GM18507 (cell line): Measurements from ENCODE around the gene MICAL3.

Source experiments
- DNase-seq: peaks from one replicate; pipeline ENCODE4 v3.0.0; 2011; ENCODE audit warnings: low read depth; ENCODE audit not compliant: insufficient read length; ENCODE audit errors: extremely low spot score
- FAIRE-seq: peaks from 2 replicates; lab custom pipeline; 2011; peaks lifted over from hg19 to GRCh38; lab: Jason Lieb, UNC

Gene MICAL3

DNA sequence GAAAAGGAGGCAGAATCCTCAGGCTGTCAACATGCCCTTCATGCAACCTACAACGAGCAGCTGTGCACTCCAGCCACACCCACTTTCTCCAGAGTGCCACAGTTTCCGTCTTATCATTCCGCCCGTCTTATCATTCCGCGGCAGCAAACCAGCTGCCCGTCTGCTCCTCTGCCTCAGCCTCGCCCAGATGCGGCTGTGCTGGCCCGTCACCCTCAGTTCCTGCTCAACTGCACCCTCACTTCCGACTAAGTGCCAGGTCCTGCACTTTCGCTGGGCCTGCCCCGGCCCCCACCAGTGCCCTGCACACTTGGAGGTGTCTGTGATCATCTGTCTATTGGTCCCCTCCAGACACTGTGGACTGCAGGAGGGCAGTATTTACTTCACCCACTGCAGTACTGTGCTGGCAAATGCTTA is 43.7 kb downstream of the MICAL3 start:
- no peak for FAIRE-seq

DNA sequence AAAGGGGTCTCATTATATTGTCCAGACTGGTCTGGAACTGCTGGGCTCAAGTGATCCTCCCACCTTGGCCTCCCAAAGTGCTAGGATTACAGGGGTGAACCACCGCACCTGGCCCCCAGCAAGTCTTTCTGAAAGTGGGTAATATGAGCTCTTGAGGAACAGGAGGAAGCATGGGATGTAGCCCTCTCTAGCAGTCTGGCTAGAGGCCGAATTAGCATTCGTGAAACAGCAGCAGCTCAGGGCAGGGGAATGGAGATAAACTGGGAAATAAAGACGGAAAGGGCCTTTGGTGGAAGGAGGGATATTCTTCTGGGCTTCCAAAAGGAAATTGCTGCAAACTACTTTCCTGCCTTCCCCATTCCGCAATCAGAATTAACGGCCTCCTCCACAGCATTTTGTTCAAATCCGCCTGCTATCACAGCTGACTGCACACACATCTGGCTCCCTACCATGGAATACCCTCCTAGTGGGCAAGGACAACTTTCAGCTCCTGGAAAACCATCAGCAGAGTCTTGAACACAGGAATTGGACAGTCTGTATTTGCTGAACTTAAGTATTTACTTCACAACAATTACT is 44.3 kb downstream of the MICAL3 start:
- DNase-seq (no peak), FAIRE-seq (no peak)

More for the DNA sequence above, 43.7 kb downstream of the MICAL3 start:
- no peak for DNase-seq

DNA sequence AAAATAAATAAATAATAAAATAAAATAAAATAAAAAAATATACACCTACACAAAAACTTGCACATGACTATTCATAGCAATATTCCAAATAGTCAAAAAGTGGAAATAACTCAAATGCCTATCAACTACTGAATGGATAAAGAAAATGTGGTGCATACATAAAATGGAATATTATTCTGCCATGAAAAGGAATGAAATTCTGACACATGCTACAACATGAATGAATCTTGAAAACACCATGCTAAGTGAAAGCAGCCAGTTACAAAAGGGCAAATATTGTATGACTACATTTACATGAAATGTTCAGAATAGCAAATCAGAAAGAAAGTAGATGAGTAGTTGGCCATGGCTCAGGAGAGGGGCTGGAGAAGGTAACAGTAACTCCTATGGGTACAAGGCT is 46.3 kb downstream of the MICAL3 start:
- FAIRE-seq (no peak), DNase-seq (no peak)

DNA sequence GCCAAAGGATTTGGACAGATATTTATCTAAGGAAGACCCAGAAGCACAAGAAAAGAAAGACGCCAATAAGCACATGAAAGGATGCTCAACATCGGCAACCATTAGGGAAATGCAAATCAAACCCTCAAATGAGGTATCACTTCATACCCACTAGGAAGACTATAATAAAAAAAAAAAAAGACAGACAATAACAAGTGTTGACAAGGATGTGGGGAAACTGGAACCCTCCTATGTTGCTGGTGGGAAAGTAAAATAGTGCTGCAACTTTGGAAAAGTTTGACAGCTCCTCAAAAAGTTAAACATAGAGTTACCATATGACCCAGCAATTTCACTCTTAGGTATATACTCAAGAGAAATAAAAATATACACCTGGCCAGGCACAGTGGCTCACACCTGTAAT is 47.0 kb downstream of the MICAL3 start:
- FAIRE-seq (no peak), DNase-seq (no peak)

DNA sequence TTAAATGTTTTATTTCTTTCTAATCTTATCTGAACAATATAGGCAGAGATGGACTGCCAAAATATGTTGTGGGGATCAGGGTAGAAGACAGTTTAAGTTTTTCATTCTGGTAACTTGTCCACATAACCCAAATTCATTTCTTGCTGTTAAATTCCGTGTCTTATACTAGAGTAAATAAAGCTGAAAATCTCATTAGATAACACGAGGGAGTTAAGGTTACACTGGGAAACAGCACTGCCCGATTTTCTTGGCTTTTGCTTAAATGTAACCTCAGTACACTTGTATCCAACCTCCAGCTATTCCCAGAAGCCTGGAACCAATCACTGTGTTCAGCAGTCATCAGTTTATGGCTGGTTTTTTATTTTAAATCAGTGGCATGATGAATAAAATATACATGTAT is 48.2 kb downstream of the MICAL3 start:
- FAIRE-seq (no peak), DNase-seq (no peak)

DNA sequence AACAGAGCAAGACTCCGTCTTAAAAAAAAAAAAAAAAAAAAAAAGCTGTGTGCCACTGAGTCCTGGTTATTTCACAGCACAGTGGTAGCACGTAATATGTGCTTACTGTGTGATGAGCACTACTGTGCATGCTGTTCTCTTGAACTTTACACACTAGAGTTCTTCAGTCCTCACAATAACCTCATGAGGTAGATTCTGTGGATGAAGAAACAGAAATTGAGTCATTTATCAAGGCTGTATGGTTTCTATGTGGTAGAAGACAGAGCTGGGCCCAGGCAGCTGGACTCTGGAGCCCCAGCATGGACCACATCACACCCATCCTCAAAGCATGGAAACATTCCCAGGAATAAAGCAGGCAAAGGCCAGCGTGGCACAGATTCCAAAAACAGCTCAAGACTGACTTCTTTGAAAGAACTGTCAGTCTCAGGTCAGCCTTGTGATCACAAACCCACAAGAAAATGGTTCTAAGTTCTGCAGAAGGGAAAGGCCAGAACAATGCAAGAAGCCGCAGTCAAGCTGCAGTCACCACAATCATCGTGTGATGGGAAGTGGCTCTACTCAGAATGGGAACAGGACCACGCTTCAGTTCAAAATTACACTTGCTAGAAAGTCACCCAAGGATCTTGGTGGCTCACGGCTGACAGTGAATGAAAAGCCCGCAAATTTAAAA is 49.5 kb downstream of the MICAL3 start:
- FAIRE-seq (no peak), DNase-seq (no peak)

DNA sequence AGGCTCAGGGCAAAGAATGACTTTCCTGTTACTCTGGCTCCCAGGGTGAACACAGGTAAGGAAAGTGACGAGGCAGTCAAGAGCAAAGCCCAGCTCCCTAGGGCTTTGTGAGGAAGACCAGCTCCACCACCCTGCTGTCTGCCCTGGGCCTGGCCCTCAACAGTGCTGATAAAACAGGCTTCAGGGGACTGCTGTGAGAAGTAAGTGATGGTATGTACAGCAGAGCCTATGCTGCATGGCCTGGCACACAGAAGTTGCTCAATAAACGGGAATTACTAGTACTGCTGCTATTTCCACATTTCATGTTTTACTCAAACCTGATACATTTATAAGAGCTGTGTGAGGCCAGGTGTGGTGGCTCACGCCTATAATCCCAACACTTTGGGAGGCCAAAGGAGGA is 50.3 kb downstream of the MICAL3 start:
- no peak for FAIRE-seq
- DNase-seq, result no peak

DNA sequence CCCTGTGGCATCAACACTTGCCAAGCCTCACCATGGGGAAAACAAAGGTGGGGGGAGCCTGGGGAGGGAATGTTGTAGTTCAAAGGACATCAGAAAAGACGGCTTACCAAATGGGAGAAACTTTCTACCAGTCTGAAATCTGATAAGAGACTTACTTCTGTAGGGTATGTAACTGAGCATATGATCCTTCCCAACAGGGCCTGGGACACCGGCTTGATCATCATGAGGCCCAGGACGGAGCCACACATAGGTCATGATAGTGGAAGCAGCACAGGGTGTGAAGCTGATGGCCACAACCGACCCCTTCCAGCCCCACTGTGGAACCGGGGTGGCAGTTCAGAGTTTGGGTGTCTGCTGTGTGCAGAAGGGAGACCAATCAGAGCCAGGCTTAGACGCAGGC is 51.1 kb downstream of the MICAL3 start:
- FAIRE-seq, result no peak
- no peak for DNase-seq

DNA sequence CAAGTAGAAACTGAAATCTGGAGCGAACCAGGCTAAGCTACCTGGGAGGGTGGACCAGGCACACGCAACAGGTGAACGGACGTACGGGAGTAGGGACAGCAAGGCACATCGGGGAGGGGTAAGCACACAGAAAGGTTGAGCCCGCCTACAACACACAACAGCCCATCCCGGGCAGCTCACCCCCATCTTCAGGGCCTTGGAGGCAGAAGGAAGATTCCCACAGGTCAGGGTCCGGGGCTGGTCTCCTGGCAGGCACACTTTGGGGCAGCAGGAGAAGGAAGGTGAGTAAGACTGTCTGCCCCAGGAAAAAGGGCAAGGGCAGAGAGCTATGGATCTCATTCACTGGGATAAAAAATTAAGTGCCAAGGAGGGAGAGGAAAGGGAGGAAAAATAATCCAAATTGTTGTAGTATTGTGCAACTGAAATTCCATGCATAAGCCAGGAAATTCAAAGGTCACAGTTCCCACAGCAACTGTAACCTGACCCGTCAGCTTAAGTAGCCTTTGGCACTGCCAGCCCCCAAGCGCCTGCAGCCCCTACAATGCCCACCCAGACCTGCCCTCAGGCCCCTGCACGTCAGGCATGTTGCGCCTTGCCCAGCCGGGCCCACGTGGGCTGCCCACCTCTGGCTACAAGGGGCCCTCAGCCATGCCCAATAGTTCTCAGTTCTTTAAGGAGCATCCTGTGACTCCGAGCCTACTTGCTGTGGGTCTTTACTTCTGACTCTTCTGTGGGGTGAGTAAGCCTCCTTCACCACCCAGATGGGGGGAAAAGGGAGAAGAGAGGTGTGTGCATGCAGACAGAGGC is 51.8 kb downstream of the MICAL3 start:
- DNase-seq, result no peak
- FAIRE-seq, result no peak

DNA sequence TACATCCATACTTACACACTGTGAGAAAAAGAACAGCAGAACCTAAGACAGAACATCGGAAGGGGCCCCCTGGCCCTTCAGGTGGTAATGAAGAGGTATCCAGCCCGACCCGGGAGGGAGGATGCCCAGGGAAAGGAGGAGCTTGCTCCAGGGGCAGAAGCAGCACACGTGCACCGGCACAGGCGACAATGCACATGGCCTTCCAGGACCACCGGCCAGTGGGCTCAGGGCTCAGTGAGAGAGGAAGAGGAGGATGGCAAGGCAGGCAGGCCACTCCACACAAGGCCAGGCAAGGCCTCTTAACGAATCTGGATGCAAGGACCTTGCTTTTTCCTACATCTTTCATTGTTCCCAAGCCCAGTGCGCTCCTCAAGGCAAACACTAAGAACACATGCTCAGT is 52.6 kb downstream of the MICAL3 start:
- DNase-seq (no peak), FAIRE-seq (no peak)

DNA sequence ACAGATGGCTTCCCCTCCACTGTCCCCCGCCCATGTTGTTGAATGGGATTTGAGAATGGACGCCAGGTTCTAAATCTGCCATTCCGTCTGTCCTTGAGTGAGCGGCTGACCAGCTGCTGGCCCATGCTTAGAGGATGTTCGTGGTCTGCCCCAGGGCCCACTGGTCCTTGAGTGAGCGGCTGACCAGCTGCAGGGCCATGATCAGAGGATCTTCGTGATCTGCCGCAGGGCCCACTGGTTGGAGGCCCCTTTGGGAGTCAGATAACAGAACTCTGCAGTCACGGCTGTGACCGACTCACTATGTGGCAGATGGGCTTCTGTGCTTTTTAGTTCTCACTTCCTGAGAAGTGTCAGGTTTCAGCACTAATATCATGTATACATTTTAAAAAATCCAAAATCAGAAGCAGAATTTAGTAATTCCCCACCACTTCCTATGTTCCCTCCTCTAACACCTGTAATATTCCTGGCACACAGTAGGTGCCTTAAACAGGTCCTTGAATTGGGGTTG is 54.1 kb downstream of the MICAL3 start:
- DNase-seq (no peak), FAIRE-seq (no peak)

DNA sequence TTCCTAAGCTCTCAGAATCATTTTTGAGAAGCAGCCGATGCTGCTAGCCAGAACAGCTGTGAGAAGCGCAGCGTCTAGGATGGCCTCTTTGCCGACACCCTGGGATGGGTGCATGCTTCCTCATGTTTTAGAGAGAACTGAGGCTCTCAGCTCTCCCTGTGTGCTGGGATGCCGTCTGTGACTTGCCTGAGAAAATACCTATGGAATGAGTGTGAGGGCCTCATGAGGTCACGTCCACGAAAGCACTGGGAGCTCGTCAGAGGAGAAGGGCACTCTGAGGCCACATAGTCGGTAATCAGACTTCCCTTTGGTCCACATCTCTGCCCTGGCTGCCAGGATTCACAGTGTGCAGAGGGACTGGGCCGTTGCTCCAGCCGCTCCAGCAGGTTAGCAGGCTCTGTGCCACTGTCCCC is 54.7 kb downstream of the MICAL3 start:
- FAIRE-seq (no peak), DNase-seq (no peak)

DNA sequence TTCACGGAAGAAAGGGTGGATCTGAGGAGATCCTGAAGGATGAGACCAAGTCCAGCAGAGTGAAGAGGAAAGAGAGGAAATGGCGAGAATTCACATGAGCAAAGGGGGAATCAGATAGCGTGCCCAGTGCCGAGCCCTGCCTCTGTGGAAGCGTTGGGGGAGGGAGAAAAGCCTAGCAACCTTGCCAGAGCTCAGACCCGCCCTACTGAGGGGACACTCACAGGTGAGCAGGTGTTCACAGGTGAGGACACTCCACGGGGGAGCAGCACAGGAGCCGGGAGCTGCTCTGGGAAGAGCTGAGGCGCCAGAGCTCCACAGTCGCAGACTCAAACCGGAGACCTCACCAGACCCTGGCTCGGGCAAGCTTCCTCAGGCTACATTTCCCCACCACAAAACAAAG is 56.2 kb downstream of the MICAL3 start:
- FAIRE-seq, result no peak
- no peak for DNase-seq

DNA sequence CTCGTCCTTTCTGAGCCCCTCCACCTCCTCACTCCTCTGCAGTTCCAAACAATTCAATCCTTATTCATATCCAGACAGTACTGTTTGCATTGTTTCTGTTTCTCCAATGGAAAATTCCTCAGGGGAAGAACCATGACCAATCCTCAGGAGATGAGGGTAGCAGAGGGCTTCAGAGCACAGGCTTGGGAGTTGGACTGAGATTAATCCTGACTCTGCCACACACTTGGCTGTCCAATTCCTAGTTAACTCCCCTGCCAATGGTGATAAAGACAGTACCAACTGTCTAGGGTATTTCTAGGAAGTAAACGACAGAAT is 58.0 kb downstream of the MICAL3 start:
- FAIRE-seq (no peak), DNase-seq (no peak)

DNA sequence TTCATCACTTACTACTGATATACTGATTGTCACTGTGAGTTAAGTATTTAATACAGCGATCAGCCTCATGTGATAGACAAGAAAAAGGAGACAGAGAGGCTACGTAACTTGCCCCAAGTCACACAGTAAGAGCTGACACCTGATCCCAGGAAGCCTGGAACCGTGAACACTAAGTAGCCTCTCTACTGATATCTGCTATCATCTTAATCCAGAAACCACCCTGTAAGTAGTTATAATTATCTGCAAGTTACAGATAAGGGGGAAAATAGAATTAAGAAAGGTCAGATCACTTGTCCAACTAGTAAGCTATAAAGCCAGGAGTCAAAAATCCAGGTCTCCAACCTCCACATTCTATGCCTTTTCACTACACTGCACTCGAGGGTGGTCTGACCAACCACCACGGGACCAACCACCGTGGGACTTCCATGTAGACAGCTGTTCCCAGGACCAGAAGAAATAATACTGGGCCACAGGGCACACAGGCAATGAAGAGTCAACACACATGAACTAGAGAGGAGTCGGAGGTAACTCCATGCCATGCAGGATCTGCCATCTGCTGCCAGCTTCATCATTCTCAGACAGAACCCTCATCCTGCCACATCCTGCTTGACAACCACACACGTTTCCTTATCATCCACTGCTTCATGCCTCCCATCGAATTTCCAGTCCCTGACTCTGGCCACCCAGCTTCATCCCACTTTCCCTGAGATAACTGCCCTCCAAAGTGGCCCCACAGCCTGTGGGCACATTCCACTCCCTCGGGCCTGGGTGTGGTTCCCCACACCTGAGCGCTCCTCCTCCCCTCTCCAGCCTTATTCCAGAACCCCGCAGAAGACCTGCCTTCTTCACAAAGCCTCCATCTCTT is 58.6 kb downstream of the MICAL3 start:
- DNase-seq, result no peak
- FAIRE-seq, result no peak

DNA sequence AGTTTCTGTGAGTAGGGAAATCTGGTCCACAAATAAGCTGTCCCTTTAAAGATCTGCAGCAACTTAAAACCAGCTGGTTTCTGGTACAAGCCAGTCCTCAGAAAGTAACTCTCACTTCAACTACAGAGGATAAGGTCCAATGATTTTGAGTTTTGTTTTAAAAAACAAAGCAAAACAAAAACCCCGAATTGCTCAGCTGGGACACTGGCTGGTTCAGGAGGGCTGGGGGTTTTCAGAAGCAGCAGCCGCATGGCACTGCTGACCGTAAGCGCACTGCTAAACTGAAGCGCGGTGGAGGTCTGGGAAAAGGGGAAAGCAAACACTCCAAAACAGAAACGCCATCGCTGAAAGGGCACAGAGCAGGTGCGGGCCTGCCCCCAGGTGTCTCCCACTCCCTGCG is 59.7 kb downstream of the MICAL3 start:
- FAIRE-seq (peak; percentile 75), DNase-seq (peak; percentile 40)

DNA sequence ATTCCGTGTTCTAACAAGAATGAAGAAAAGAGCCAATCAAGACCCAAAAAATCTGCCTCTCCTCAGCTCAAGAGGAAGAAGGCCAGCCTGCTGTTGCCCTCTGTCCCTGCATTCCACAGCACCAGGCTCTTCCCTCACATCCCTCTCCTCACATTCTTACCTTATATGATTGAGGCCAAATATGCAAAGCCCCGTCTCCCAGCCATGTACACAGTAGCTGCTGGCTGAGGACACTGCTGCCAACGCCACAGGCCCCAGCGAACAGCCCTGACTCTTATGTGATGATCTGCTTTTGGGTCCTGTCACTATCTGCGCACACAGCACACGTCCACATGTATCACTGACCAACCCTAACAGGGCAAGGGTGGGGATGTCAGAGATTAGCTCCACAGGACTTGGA is 60.2 kb downstream of the MICAL3 start:
- DNase-seq (no peak), FAIRE-seq (no peak)

DNA sequence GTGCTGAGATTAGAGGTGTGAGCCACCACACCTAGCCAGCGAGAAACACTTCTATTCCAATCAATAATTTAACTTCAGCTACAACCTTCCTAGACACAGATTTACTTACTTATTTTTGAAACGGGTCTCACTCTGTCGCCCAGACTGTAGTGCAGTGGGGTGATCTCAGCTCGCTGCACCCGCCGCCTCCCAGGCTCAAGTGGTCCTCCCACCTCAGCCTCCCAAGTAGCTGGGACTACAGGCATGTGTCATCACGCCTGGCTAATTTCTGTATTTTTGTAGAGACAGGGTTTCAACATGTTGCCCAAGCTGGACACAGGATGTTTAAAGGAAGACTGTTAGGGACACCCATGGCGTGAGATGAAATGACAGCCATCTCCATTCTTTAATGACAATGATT is 61.3 kb downstream of the MICAL3 start:
- no peak for FAIRE-seq
- DNase-seq, result no peak

DNA sequence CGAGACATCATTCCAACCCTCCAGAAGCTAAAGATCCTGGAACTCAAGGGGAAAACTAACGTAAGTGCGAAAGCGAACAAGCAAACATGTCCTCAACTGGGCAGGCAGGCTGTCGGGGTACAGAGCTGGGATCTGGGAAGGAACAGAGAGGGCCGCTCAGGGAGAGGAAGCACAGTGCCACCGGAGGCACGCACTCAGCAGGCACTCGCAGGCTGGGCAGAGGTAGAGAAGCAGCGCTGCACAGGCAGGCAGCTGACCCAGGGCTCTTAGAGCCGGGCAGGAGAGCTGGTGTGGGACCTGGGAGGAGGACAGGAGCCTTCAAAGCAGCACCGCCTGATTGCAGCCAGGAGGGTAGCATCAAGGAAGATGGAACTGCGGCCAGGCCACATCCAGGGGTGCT is 62.2 kb downstream of the MICAL3 start:
- no peak for DNase-seq
- no peak for FAIRE-seq

DNA sequence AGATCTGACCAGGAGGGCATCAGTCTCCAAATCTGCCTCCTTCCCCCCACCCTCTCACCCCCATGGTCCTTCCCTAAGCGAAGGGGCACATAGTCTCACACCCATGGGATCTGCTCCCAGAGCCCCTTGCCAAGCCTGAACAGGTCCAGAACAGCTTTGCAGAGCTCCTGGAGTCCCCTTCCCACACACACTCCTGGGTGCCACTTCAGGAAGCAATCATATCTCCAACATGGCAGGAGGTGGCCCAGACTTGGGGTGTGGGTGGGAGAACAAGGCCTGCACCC is 63.0 kb downstream of the MICAL3 start:
- FAIRE-seq (no peak), DNase-seq (no peak)
